HepG2 (cell line): ENCODE measurements around the gene MRPL58. TPM values are rescaled to one million over a fixed set of nuclear protein-coding genes. Genes with fewer than 3 reads are reported as not detected.

Source experiments
- CCDC6 ChIP-seq: sonication (generic); formaldehyde crosslinking; IDR thresholded peaks from 2 replicates; pipeline ENCODE4 v1.8.1; 2022; ENCODE audit warnings: mild to moderate bottlenecking, missing genetic modification reagents, moderate library complexity
- FOXJ3 ChIP-seq: sonication (generic); formaldehyde crosslinking; IDR thresholded peaks from 2 replicates; pipeline ENCODE4 v1.4.0; 2020; ENCODE audit warnings: missing genetic modification reagents, mild to moderate bottlenecking, borderline replicate concordance
- HIVEP1 ChIP-seq: sonication (generic); formaldehyde crosslinking; IDR thresholded peaks from 2 replicates; pipeline ENCODE4 v1.4.0; 2020; ENCODE audit warnings: mild to moderate bottlenecking, missing genetic modification reagents
- HOXA3 ChIP-seq: sonication (generic); formaldehyde crosslinking; IDR thresholded peaks from 2 replicates; pipeline ENCODE4 v1.5.0; 2020; ENCODE audit warnings: missing genetic modification reagents
- LRRFIP1 ChIP-seq: sonication (generic); formaldehyde crosslinking; conservative IDR thresholded peaks from 2 replicates; pipeline ENCODE4 v1.4.0; 2020; ENCODE audit warnings: missing genetic modification reagents
- MED8 ChIP-seq: sonication (generic); formaldehyde crosslinking; IDR thresholded peaks from 2 replicates; pipeline ENCODE4 v1.8.1; 2023; ENCODE audit warnings: mild to moderate bottlenecking, missing genetic modification reagents; ENCODE audit not compliant: insufficient replicate concordance
- MLXIP ChIP-seq: sonication (generic); formaldehyde crosslinking; IDR thresholded peaks from 2 replicates; pipeline ENCODE4 v1.9.0; 2021; ENCODE audit warnings: missing genetic modification reagents, borderline replicate concordance
- MXD4 ChIP-seq: IDR thresholded peaks from 2 replicates; pipeline ENCODE4 v1.6.1; 2016; ENCODE audit warnings: mild to moderate bottlenecking, missing biosample characterization, missing genetic modification reagents
- NFYC ChIP-seq: IDR thresholded peaks from 2 replicates; pipeline ENCODE4 v1.6.1; 2016; ENCODE audit warnings: missing genetic modification reagents, missing compliant biosample characterization
- RCOR2 ChIP-seq: IDR thresholded peaks from 2 replicates; pipeline ENCODE4 v1.6.1; 2016; ENCODE audit warnings: missing biosample characterization, missing genetic modification reagents
- SMYD3 ChIP-seq: sonication (generic); formaldehyde crosslinking; IDR thresholded peaks from 2 replicates; pipeline ENCODE4 v1.8.1; 2023; ENCODE audit warnings: mild to moderate bottlenecking, missing genetic modification reagents
- TAF1 ChIP-seq: sonication (generic); formaldehyde crosslinking; IDR thresholded peaks from 2 replicates; pipeline ENCODE4 v1.4.0; 2020; ENCODE audit warnings: missing genetic modification reagents
- TAF15 ChIP-seq: fragments of 200-400 bp; formaldehyde crosslinking; IDR thresholded peaks from one replicate; pipeline ENCODE4 v1.6.1; 2018; ENCODE audit warnings: mild to moderate bottlenecking, low read depth, low read length; ENCODE audit not compliant: poor library complexity, severe bottlenecking
- TCF7 ChIP-seq: sonication (generic); IDR thresholded peaks from 2 replicates; pipeline ENCODE4 v1.6.1; 2016; ENCODE audit warnings: antibody characterized with exemption, low read depth
- TEAD3 ChIP-seq: optimal IDR thresholded peaks from 2 replicates; pipeline ENCODE3; 2016; ENCODE audit warnings: borderline replicate concordance
- ZBTB3 ChIP-seq: sonication (generic); formaldehyde crosslinking; IDR thresholded peaks from 2 replicates; pipeline ENCODE4 v1.4.0; 2020; ENCODE audit warnings: low read depth, mild to moderate bottlenecking, moderate library complexity, missing genetic modification reagents, borderline replicate concordance
- ZBTB37 ChIP-seq: sonication (generic); formaldehyde crosslinking; IDR thresholded peaks from 2 replicates; pipeline ENCODE4 v1.4.0; 2020; ENCODE audit warnings: mild to moderate bottlenecking, missing genetic modification reagents
- ZEB1 ChIP-seq: IDR thresholded peaks from 2 replicates; pipeline ENCODE4 v1.6.1; 2012; ENCODE audit warnings: mild to moderate bottlenecking, low read depth, inconsistent platforms; ENCODE audit not compliant: insufficient replicate concordance
- ZFP36L1 ChIP-seq: sonication (generic); formaldehyde crosslinking; IDR thresholded peaks from 2 replicates; pipeline ENCODE4 v1.8.0; 2022; ENCODE audit warnings: mild to moderate bottlenecking, missing genetic modification reagents, moderate library complexity
- ZNF121 ChIP-seq: sonication (generic); formaldehyde crosslinking; IDR thresholded peaks from 2 replicates; pipeline ENCODE4 v1.5.0; 2020; ENCODE audit warnings: mild to moderate bottlenecking, missing genetic modification reagents
- ZNF616 ChIP-seq: sonication (generic); formaldehyde crosslinking; IDR thresholded peaks from 2 replicates; pipeline ENCODE4 v1.5.0; 2020; ENCODE audit warnings: low read depth, mild to moderate bottlenecking, missing genetic modification reagents
- ZNF776 ChIP-seq: sonication (generic); formaldehyde crosslinking; IDR thresholded peaks from 2 replicates; pipeline ENCODE4 v1.4.0; 2020; ENCODE audit warnings: mild to moderate bottlenecking, missing genetic modification reagents
- ZSCAN12 ChIP-seq: sonication (generic); formaldehyde crosslinking; IDR thresholded peaks from 2 replicates; pipeline ENCODE4 v1.9.0; 2021; ENCODE audit warnings: mild to moderate bottlenecking, missing genetic modification reagents
- polyA plus RNA-seq, 8 experiments: library from polyadenylated mRNA; depleted of rRNA in 3 of 8; stranded (reverse) in 7 of 8; unstranded in 1 of 8; fragments of >200 nt; fragmentation: Illumina TruSeq in 4 of 8; extraction: Trizol in 4 of 8; gene quantifications; 2 replicates each; pipeline versions ENCODE4 v1.2.1 to v1.2.3, GENCODE V29; 2011 to 2016; ENCODE audit warnings: low read depth in 4 of 8, missing spikeins in 1 of 8, mixed read lengths in 1 of 8; ENCODE audit not compliant: insufficient read depth in 1 of 8
- total RNA-seq, 5 experiments: library from RNA; depleted of rRNA; stranded (reverse); fragments of >200 nt; fragmentation: Illumina TruSeq; extraction: Trizol; gene quantifications; 2 replicates each; pipeline ENCODE4 v1.2.3, GENCODE V29; 2016; ENCODE audit warnings: low read depth in 1 of 5

MRPL58 gene
- total and polyA plus RNA-seq, 2 of the 13 experiments (the other 11 are each of a cell fraction or from before 2014, with no cell fraction given): 44.9 to 68.9 TPM

- 0 out of 2 replicates have a peak, but pooled peaks have one; percentile 82 for TF ChIP-seq ZNF776 (CRISPR knock-in tag)
- TF ChIP-seq ZBTB3 (CRISPR knock-in tag): no peak
- no peak for TF ChIP-seq TAF1 (CRISPR knock-in tag)
- no peak for TF ChIP-seq ZBTB37 (CRISPR knock-in tag)
- TF ChIP-seq ZFP36L1 (CRISPR knock-in tag): peak; percentile 80; the same call in 1 of the 2 replicates
- TF ChIP-seq LRRFIP1 (CRISPR knock-in tag): no peak
- TF ChIP-seq TEAD3: no peak
- peak; percentile 77 for TF ChIP-seq NFYC (CRISPR knock-in tag)
- no peak for TF ChIP-seq FOXJ3 (CRISPR knock-in tag)
- TF ChIP-seq HOXA3: 0 out of 2 replicates have a peak, but pooled peaks have one; percentile 4
- no peak for TF ChIP-seq ZEB1
- no peak for TF ChIP-seq MLXIP
- no peak for TF ChIP-seq SMYD3 (CRISPR knock-in tag)
- TF ChIP-seq TCF7: no peak
- 0 out of 2 replicates have a peak, but pooled peaks have one; percentile 22 for TF ChIP-seq ZSCAN12 (CRISPR knock-in tag)
- 0 out of 2 replicates have a peak, but pooled peaks have one; percentile 47 for TF ChIP-seq ZNF616 (CRISPR knock-in tag)
- TF ChIP-seq ZNF121: peak; percentile 11; the same call in 1 of the 2 replicates
- peak; percentile 68; the same call in 1 of the 2 replicates for TF ChIP-seq CCDC6 (CRISPR knock-in tag)
- no peak for TF ChIP-seq MXD4 (CRISPR knock-in tag)
- TF ChIP-seq HIVEP1: no peak
- TF ChIP-seq MED8: no peak
- TF ChIP-seq RCOR2 (CRISPR knock-in tag): no peak
- peak; percentile 13 for TF ChIP-seq TAF15
These were observed 25.0 kb upstream of the MRPL58 start, which contains the start of gene CDR2L (continued) for GRCh38 chr17:74987418-74987908.
